HG03354 (cell line): ENCODE measurements around the gene FHIT.

Experiments
- ATAC-seq: cut with Tn5 transposase; IDR thresholded peaks from one replicate; pipeline ENCODE4 v1.9.1; 2021; ENCODE audit warnings: mild to moderate bottlenecking; ENCODE audit not compliant: unreplicated experiment, poor library complexity, severe bottlenecking

Gene FHIT

GRCh38 chr3:60504827-60505457, 746.3 kb downstream of the FHIT start:
- no peak for ATAC-seq

- ATAC-seq: no peak
Measured at GRCh38 chr3:60501314-60501713, 749.9 kb downstream of the FHIT start.

- no peak for ATAC-seq
Measured at GRCh38 chr3:60497902-60498301, 753.4 kb downstream of the FHIT start.

GRCh38 chr3:60490992-60491391, 760.3 kb downstream of the FHIT start:
- ATAC-seq: no peak

GRCh38 chr3:60475096-60475495, 776.2 kb downstream of the FHIT start:
- no peak for ATAC-seq

- ATAC-seq: no peak
Measured at GRCh38 chr3:60469481-60469880, 781.8 kb downstream of the FHIT start.

GRCh38 chr3:60463685-60464084, 787.6 kb downstream of the FHIT start:
- no peak for ATAC-seq

- no peak for ATAC-seq
Measured at GRCh38 chr3:60461267-60461666, 790.0 kb downstream of the FHIT start.

- ATAC-seq: no peak
Measured at GRCh38 chr3:60456180-60456579, 795.1 kb downstream of the FHIT start.

GRCh38 chr3:60453326-60453725, 797.9 kb downstream of the FHIT start:
- no peak for ATAC-seq

- ATAC-seq: no peak
Measured at GRCh38 chr3:60448696-60449095, 802.6 kb downstream of the FHIT start.

GRCh38 chr3:60445446-60445845, 805.8 kb downstream of the FHIT start:
- no peak for ATAC-seq

- no peak for ATAC-seq
Measured at GRCh38 chr3:60444898-60445437, 806.3 kb downstream of the FHIT start.

- ATAC-seq: no peak
Measured at GRCh38 chr3:60440869-60441268, 810.4 kb downstream of the FHIT start.

GRCh38 chr3:60435941-60436650, 815.2 kb downstream of the FHIT start:
- ATAC-seq: no peak

GRCh38 chr3:60434950-60435349, 816.3 kb downstream of the FHIT start:
- ATAC-seq: no peak

- ATAC-seq: no peak
Measured at GRCh38 chr3:60434323-60434722, 816.9 kb downstream of the FHIT start.

- no peak for ATAC-seq
Measured at GRCh38 chr3:60431599-60431958, 819.7 kb downstream of the FHIT start.

- ATAC-seq: no peak
Measured at GRCh38 chr3:60430205-60430604, 821.0 kb downstream of the FHIT start.

GRCh38 chr3:60427109-60427508, 824.1 kb downstream of the FHIT start:
- no peak for ATAC-seq

- ATAC-seq: no peak
Measured at GRCh38 chr3:60424942-60425341, 826.3 kb downstream of the FHIT start.
